NB4 (cell line): ENCODE data around the gene ZYX.

Experiments used
- CTCF ChIP-seq: IDR thresholded peaks from one replicate; pipeline ENCODE4 v1.5.1; 2012; ENCODE audit warnings: low read depth, low read length
- MYC ChIP-seq: IDR thresholded peaks from 2 replicates; pipeline ENCODE4 v1.6.1; 2011; ENCODE audit warnings: low read depth, low read length

GRCh38 chr7:143368387-143368786, 12.8 kb upstream of the ZYX start:
- TF ChIP-seq CTCF (no peak), MYC (no peak)
